ENCODE measurements around the gene STRA6. TPM values are rescaled to one million over a fixed set of nuclear protein-coding genes. Genes with fewer than 3 reads are reported as not detected.

Gene STRA6
- total RNA-seq, 4 donors from 2014 or later: 0.12 TPM; not detected in 3

DNA sequence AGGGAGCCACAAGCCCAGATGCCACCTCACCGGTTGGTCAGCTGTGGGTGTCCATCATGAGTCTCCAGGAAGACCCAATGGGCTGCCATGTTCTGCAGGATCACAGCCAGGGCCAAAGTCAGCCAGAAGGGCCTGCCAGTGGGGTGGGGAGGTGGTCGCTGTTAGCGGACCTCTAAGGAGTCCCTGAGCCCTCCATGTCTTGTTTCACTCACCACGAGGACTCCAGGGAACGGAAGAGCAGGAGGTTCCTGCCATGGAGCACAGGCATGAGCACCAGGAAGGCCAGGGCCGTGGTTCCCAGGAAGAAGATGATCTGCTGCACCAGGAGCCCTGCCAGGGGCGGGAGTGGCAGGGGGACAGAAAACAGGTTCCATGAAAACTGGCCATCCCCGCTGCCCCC, 20.5 kb downstream of the STRA6 start:
- Histone ChIP-seq H3K27me3 (no peaks in the 10 kb centered on the region), H3K4me3 (no peak overlapping the region), H3K4me1 (peaks cover 0 to 39% (median 30%) of the 10 kb centered on the region in 3 donors), H3K36me3 (no peaks in the 10 kb centered on the region), H3K27ac (no peak overlapping the region), H3K9me3 (no peaks in the 10 kb centered on the region)
- TF ChIP-seq EP300 (IDR thresholded peaks at IDR 0.05) (no peak), POLR2AphosphoS5 (IDR thresholded peaks at IDR 0.05) (no peak), POLR2A (IDR thresholded peaks at IDR 0.05) (no peak)
- TF ChIP-seq, protein P1, sequence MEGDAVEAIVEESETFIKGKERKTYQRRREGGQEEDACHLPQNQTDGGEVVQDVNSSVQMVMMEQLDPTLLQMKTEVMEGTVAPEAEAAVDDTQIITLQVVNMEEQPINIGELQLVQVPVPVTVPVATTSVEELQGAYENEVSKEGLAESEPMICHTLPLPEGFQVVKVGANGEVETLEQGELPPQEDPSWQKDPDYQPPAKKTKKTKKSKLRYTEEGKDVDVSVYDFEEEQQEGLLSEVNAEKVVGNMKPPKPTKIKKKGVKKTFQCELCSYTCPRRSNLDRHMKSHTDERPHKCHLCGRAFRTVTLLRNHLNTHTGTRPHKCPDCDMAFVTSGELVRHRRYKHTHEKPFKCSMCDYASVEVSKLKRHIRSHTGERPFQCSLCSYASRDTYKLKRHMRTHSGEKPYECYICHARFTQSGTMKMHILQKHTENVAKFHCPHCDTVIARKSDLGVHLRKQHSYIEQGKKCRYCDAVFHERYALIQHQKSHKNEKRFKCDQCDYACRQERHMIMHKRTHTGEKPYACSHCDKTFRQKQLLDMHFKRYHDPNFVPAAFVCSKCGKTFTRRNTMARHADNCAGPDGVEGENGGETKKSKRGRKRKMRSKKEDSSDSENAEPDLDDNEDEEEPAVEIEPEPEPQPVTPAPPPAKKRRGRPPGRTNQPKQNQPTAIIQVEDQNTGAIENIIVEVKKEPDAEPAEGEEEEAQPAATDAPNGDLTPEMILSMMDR (IDR thresholded peaks at IDR 0.05): no peak
- ATAC-seq: no peak
- WGBS, 2 donors (ENCODE audit: low coverage in 1 of 2): 88 to 95% methylated on average over 3 to 5 of the region's 8 CpGs

DNA sequence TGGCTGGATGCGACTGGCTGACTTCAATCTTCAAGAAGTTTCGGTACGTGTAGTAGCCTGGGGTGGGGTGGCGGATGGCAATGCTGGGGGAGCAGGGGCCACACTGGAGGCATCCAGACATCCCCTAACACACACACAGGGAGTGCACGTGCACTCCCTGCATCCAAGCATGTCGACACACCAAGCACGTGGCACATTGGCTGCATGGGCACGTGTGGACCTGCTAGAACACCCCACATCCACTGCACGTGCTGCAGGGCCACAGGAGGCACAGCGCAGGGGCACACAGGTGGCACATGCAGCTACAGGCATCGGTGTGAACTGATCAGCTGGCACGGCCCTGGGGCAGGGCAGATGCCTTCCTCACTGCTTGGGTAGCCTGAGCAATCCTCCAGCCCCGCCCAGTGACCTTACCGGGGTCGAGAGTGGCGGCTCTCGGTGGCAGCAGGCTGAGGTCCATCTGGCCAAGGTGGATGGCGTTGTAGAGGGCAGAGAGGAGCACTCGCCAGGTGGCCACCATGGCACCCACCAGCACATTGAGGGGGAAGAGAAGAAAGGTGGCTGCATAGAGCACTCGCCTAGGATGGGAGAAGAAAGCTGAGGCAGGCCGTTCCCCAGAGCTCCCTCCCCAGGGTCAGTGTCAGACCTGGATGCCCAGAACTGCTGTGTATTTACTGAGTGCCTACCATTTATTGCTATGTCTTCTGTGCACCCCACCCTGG, 21.5 kb downstream of the STRA6 start:
- peaks cover 0 to 50% (median 35%) of the 10 kb centered on the region in 3 donors for H3K4me1 ChIP-seq
- H3K9me3 ChIP-seq: no peaks in the 10 kb centered on the region
- H3K27me3 ChIP-seq: no peaks in the 10 kb centered on the region
- H3K4me3 ChIP-seq: no peak overlapping the region
- peaks cover 0 to 2% of the 10 kb centered on the region in 2 donors for H3K36me3 ChIP-seq
- H3K27ac ChIP-seq: peak overlapping the region in 3 of 4 donors; percentile 56 to 63 (median 61)
- TF ChIP-seq POLR2A (IDR thresholded peaks at IDR 0.05) (no peak), POLR2AphosphoS5 (IDR thresholded peaks at IDR 0.05) (no peak), EP300 (IDR thresholded peaks at IDR 0.05) (no peak)
- TF ChIP-seq, protein P1 (IDR thresholded peaks at IDR 0.05): no peak
- no peak for ATAC-seq
- 94% methylated on average over 6 of the region's 21 CpGs; no CpG with 5 or more reads in 1 of the 2 donors for WGBS, 2 donors (ENCODE audit: low coverage in 1 of 2)

DNA sequence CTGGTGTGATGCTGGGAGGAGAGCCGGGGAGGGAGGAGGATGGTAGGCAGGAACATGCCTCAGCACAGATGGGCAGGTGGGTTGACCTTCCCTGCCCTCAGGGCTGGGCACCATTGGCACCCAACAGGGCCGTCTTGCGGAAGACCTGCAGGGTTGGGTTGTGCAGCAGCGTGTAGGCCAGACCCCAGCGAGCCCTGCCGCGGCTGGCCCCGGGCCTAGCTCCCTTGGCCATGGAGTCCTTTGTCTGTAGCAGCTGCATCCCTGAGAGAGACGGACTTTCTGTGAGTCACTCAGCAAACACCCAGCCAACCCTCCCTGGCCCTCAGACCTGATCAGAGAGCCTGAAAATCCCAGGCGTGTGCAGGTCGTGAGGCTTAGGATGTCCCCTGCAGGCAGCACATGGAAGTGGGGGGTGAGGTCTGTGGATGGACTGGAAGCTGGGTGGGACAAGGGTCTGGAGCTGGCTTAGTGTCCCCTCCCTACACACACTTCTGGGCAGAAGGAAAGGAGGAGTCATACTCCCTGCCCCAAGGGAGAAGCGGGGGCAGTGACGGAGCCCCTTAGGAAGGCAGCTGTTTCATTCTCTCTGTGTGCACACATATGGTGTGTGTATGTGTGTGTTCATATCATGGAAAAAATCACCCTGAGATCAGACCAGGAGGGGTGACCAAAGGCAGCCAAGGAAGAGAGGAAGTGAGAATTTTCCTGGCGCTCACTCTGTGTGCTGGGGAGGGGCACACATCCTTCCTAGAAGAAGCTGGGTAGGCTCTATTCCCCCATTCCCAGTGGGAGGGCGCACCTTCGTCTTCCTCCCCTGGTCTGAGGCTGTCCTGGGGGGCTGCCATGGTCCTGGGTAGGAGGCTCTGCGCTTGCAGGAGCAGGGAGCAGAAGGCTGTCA, 22.4 kb downstream of the STRA6 start:
- Histone ChIP-seq H3K4me1 (peaks cover 0 to 58% (median 43%) of the 10 kb centered on the region in 3 donors), H3K9me3 (no peaks in the 10 kb centered on the region), H3K36me3 (peaks cover 0 to 10% of the 10 kb centered on the region in 2 donors), H3K4me3 (no peak overlapping the region), H3K27ac (peak overlapping the region in 3 of 4 donors; percentile 56 to 63 (median 61)), H3K27me3 (no peaks in the 10 kb centered on the region)
- ATAC-seq: peak; percentile 52
- no peak for TF ChIP-seq POLR2A (IDR thresholded peaks at IDR 0.05)
- no peak for TF ChIP-seq POLR2AphosphoS5 (IDR thresholded peaks at IDR 0.05)
- no peak for TF ChIP-seq EP300 (IDR thresholded peaks at IDR 0.05)
- TF ChIP-seq, protein P1 (IDR thresholded peaks at IDR 0.05): no peak
- 51% methylated on average over 5 of the region's 17 CpGs; no CpG with 5 or more reads in 1 of the 2 donors for WGBS, 2 donors (ENCODE audit: low coverage in 1 of 2)

DNA sequence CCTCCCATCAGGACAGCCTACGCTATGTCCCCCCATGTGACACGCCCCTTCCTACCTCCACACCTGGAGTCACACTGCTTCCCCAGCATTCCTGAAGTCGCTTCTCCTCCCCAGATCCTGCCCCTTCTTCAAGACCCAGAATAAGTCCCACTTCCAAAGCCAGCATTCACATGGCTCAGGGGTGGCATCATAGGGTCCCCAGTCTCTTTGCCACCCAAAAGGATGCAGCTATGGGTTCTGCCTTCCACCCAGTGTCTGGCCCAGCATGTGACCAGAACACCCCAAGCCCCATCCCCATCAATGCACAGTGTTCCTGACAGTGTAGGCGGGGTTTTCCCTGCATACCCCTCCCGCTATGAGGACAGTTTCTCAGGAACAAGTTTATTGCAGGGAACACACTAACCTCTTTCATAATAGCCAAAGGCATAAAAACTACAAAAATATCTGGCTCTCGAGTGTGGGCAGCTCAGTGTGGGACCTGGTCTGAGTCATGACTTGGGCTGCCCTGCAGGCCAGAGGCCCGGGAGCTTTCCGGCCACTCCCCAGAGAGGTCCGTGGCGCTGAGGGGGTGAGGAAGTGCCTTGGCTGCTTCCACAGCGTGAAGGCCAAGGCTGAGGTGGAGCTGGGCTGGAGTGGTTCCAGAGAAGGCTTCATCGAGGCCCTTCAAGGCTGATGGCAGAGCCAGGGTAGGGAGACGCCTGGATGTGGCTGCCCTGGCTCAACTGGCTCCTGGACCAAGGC, 23.3 kb downstream of the STRA6 start:
- Histone ChIP-seq H3K27ac (peak overlapping the region in 3 of 4 donors; percentile 61 to 70 (median 63)), H3K4me1 (peaks cover 0 to 68% (median 48%) of the 10 kb centered on the region in 3 donors), H3K4me3 (no peak overlapping the region), H3K9me3 (no peaks in the 10 kb centered on the region), H3K36me3 (peaks cover 0 to 12% of the 10 kb centered on the region in 2 donors), H3K27me3 (no peaks in the 10 kb centered on the region)
- TF ChIP-seq POLR2AphosphoS5 (IDR thresholded peaks at IDR 0.05): peak; percentile 51
- TF ChIP-seq POLR2A (IDR thresholded peaks at IDR 0.05): no peak
- 38 to 80% methylated on average over 1 to 7 of the region's 13 CpGs for WGBS, 2 donors (ENCODE audit: low coverage in 1 of 2)
- peak; percentile 91 for ATAC-seq
